Trophoblast cell (in vitro differentiated cells and primary cell): ENCODE results near the gene MAPK13.

ENCODE experiments used
- DNase-seq, 2 donors: peaks; one replicate each; pipeline ENCODE4 v3.0.0-alpha.2; 2016
- H2AFZ ChIP-seq: 2 replicates; pipeline ENCODE4 v1.6.1; 2013; ENCODE audit warnings: low read length, moderate library complexity, mild to moderate bottlenecking; ENCODE audit not compliant: insufficient read depth, poor library complexity
- H2AK5ac ChIP-seq: 2 replicates; pipeline ENCODE4 v1.6.1; 2013; ENCODE audit warnings: mild to moderate bottlenecking, low read length
- H2BK120ac ChIP-seq: 2 replicates; pipeline ENCODE4 v1.6.1; 2013; ENCODE audit warnings: low read length, mild to moderate bottlenecking, moderate library complexity; ENCODE audit not compliant: insufficient read depth, poor library complexity
- H2BK12ac ChIP-seq: 2 replicates; pipeline ENCODE4 v1.6.1; 2013; ENCODE audit warnings: mild to moderate bottlenecking, low read length, moderate library complexity
- H2BK5ac ChIP-seq: 2 replicates; pipeline ENCODE4 v1.6.1; 2013; ENCODE audit warnings: low read length, low read depth, moderate library complexity, mild to moderate bottlenecking; ENCODE audit not compliant: poor library complexity
- H3K14ac ChIP-seq: 2 replicates; pipeline ENCODE4 v1.6.1; 2013; ENCODE audit warnings: mild to moderate bottlenecking, low read length
- H3K18ac ChIP-seq: 2 replicates; pipeline ENCODE4 v1.6.1; 2013; ENCODE audit warnings: mild to moderate bottlenecking, low read length
- H3K23ac ChIP-seq: 2 replicates; pipeline ENCODE4 v1.6.1; 2013; ENCODE audit warnings: low read length
- H3K27ac ChIP-seq: 2 replicates; pipeline ENCODE4 v1.5.1; 2013; ENCODE audit warnings: low read depth, mild to moderate bottlenecking, inconsistent platforms, low read length, moderate library complexity
- H3K27me3 ChIP-seq: 2 replicates; pipeline ENCODE4 v1.6.1; 2013; ENCODE audit warnings: inconsistent platforms, mild to moderate bottlenecking, low read length, moderate library complexity; ENCODE audit not compliant: insufficient read depth
- H3K36me3 ChIP-seq, 2 experiments: 1 replicate in 1 of 2; 2 replicates in 1 of 2; pipeline ENCODE4 v1.6.1; 2013; ENCODE audit warnings: low read length in 2 of 2, mild to moderate bottlenecking in 2 of 2, moderate library complexity in 1 of 2; ENCODE audit not compliant: insufficient read depth in 2 of 2, control insufficient read depth in 1 of 2
- H3K4ac ChIP-seq: 2 replicates; pipeline ENCODE4 v1.6.1; 2013; ENCODE audit warnings: low read depth, mild to moderate bottlenecking, low read length, moderate library complexity
- H3K4me1 ChIP-seq, 2 experiments: 1 replicate in 1 of 2; 2 replicates in 1 of 2; pipeline ENCODE4 v1.6.1; 2013; ENCODE audit warnings: low read length in 2 of 2, mild to moderate bottlenecking in 2 of 2, moderate library complexity in 1 of 2; ENCODE audit not compliant: insufficient read depth in 2 of 2, control insufficient read depth in 1 of 2
- H3K4me2 ChIP-seq: 2 replicates; pipeline ENCODE4 v1.6.1; 2013; ENCODE audit warnings: inconsistent platforms, mild to moderate bottlenecking, low read length, moderate library complexity
- H3K4me3 ChIP-seq: 2 replicates; pipeline ENCODE4 v1.5.1; 2013; ENCODE audit warnings: mild to moderate bottlenecking, low read depth, low read length, inconsistent platforms
- H3K79me1 ChIP-seq: one replicate; pipeline ENCODE4 v1.6.1; 2013; ENCODE audit warnings: low read length
- H3K79me2 ChIP-seq: 2 replicates; pipeline ENCODE4 v1.6.1; 2013; ENCODE audit warnings: low read length, mild to moderate bottlenecking; ENCODE audit not compliant: control insufficient read depth, insufficient read depth, poor library complexity
- H3K9ac ChIP-seq: 2 replicates; pipeline ENCODE4 v1.6.1; 2013; ENCODE audit warnings: mild to moderate bottlenecking, low read length
- H3K9me3 ChIP-seq: 2 replicates; pipeline ENCODE4 v1.6.1; 2013; ENCODE audit warnings: low read depth, mild to moderate bottlenecking, control low read depth, inconsistent platforms, low read length; ENCODE audit not compliant: insufficient read depth
- H4K12ac ChIP-seq: 2 replicates; pipeline ENCODE4 v1.6.1; 2013; ENCODE audit warnings: low read depth, mild to moderate bottlenecking, low read length, moderate library complexity
- H4K8ac ChIP-seq: 2 replicates; pipeline ENCODE4 v1.6.1; 2013; ENCODE audit warnings: low read depth, mild to moderate bottlenecking, low read length, moderate library complexity
- H4K91ac ChIP-seq: one replicate; pipeline ENCODE4 v1.6.1; 2013; ENCODE audit warnings: low read depth, mild to moderate bottlenecking, low read length, moderate library complexity
- WGBS: extraction: QIAGEN DNeasy Blood & Tissue Kit; methylation state at CpG from one replicate; pipeline ENCODE4 v1.1.7; 2013; ENCODE audit warnings: missing lambda C conversion rate; ENCODE audit not compliant: insufficient read length, insufficient coverage; ENCODE audit errors: extremely low coverage; 5-methylcytosine and 5-hydroxymethylcytosine counted together

MAPK13 gene

DNA sequence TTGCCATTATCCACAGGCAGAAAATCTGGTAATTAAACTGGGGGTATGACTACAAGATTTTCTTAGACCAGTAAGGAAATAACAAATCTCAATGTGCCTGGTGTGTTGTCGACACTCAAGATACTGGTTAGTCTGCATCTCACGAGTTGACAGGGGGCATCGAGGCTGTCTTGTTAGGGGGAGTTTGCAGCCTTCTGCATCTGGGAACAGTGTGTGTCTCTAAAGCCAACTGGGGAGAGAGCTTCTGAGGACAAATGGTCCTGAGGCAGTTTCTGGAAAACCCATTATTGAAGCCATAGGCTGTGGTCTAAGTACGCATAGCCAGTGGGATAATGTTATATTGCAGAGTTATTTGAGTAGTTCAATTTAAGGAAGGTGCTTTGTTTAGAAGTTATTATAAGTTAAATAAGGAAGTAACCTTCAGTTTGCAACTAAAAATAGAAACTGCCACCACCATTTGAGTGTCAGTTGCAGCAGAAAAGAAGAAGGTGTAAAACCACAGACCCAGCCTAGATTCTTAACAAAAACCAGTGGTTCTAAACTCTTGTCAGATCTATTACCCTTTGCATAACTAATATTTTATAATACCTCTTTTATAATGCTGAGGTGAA, 15.4 kb upstream of the MAPK13 start:
- Histone ChIP-seq H2BK12ac (no peak overlapping the region), H3K27me3 (no peaks in the 10 kb centered on the region), H3K14ac (no peak overlapping the region), H3K4ac (no peak overlapping the region), H3K18ac (no peak overlapping the region), H3K79me2 (no peaks in the 10 kb centered on the region), H3K9ac (no peak overlapping the region), H3K4me1 (no peaks in the 10 kb centered on the region), H4K91ac (no peak overlapping the region), H3K9me3 (peaks cover 2% of the 10 kb centered on the region), H3K27ac (no peak overlapping the region), H3K4me3 (no peak overlapping the region), H4K8ac (no peak overlapping the region), H3K4me2 (no peak overlapping the region), H2AK5ac (no peak overlapping the region), H2AFZ (no peak overlapping the region), H3K23ac (no peak overlapping the region), H2BK5ac (no peak overlapping the region), H4K12ac (no peak overlapping the region), H3K79me1 (no peaks in the 10 kb centered on the region), H3K36me3 (peaks cover 2 to 5% of the 10 kb centered on the region in 2 experiments), H2BK120ac (no peak overlapping the region)
- DNase-seq: no peak
- WGBS: no CpG with 5 or more reads among the region's 4 CpGs

- Histone ChIP-seq H3K23ac (no peak overlapping the region), H2AK5ac (no peak overlapping the region), H3K79me2 (no peaks in the 10 kb centered on the region), H4K8ac (no peak overlapping the region), H3K4ac (no peak overlapping the region), H3K4me2 (no peak overlapping the region), H3K36me3 (peaks cover 2 to 4% of the 10 kb centered on the region in 2 experiments), H3K9me3 (peaks cover 2% of the 10 kb centered on the region), H4K91ac (no peak overlapping the region), H4K12ac (no peak overlapping the region), H3K79me1 (no peaks in the 10 kb centered on the region), H2AFZ (no peak overlapping the region), H3K27me3 (no peaks in the 10 kb centered on the region), H3K18ac (no peak overlapping the region), H3K9ac (no peak overlapping the region), H2BK5ac (no peak overlapping the region), H3K27ac (no peak overlapping the region), H3K4me3 (no peak overlapping the region), H2BK120ac (no peak overlapping the region), H3K4me1 (no peaks in the 10 kb centered on the region), H2BK12ac (no peak overlapping the region), H3K14ac (no peak overlapping the region)
- no CpG with 5 or more reads among the region's 10 CpGs for WGBS
- no peak for DNase-seq
These were observed 14.9 kb upstream of the MAPK13 start for GRCh38 chr6:36115412-36115811.

- Histone ChIP-seq H3K4me2 (no peak overlapping the region), H3K27me3 (no peaks in the 10 kb centered on the region), H3K4ac (no peak overlapping the region), H3K36me3 (peaks cover 2 to 4% of the 10 kb centered on the region in 2 experiments), H2BK12ac (no peak overlapping the region), H3K9ac (no peak overlapping the region), H3K14ac (no peak overlapping the region), H2AK5ac (no peak overlapping the region), H3K27ac (no peak overlapping the region), H3K79me1 (peaks cover under 1% of the 10 kb centered on the region), H2AFZ (no peak overlapping the region), H3K4me3 (no peak overlapping the region), H3K23ac (no peak overlapping the region), H4K91ac (no peak overlapping the region), H2BK5ac (no peak overlapping the region), H4K8ac (no peak overlapping the region), H3K9me3 (peaks cover 2% of the 10 kb centered on the region), H3K79me2 (no peaks in the 10 kb centered on the region), H3K18ac (no peak overlapping the region), H2BK120ac (no peak overlapping the region), H3K4me1 (peaks cover 5% of the 10 kb centered on the region in 2 experiments), H4K12ac (no peak overlapping the region)
- no peak for DNase-seq
- WGBS: no CpG with 5 or more reads among the region's 3 CpGs
These were observed 14.0 kb upstream of the MAPK13 start for GRCh38 chr6:36116066-36116864.

GRCh38 chr6:36116943-36117342, 13.4 kb upstream of the MAPK13 start:
- no peak overlapping the region for H3K4me3 ChIP-seq
- no peak overlapping the region for H3K4ac ChIP-seq
- no peak overlapping the region for H2BK12ac ChIP-seq
- no peak overlapping the region for H4K91ac ChIP-seq
- WGBS: no CpG with 5 or more reads among the region's 2 CpGs
- H2AK5ac ChIP-seq: no peak overlapping the region
- no peak overlapping the region for H4K8ac ChIP-seq
- no peak for DNase-seq
- no peak overlapping the region for H3K27ac ChIP-seq
- no peaks in the 10 kb centered on the region for H3K27me3 ChIP-seq
- no peak overlapping the region for H3K4me2 ChIP-seq
- no peak overlapping the region for H4K12ac ChIP-seq
- H3K4me1 ChIP-seq: peaks cover 8 to 11% of the 10 kb centered on the region in 2 experiments
- no peak overlapping the region for H3K23ac ChIP-seq
- H2AFZ ChIP-seq: no peak overlapping the region
- H3K36me3 ChIP-seq: no peaks in the 10 kb centered on the region
- no peaks in the 10 kb centered on the region for H3K79me2 ChIP-seq
- no peak overlapping the region for H3K14ac ChIP-seq
- peaks cover 3% of the 10 kb centered on the region for H3K79me1 ChIP-seq
- H2BK120ac ChIP-seq: no peak overlapping the region
- no peak overlapping the region for H3K18ac ChIP-seq
- no peak overlapping the region for H3K9ac ChIP-seq
- H2BK5ac ChIP-seq: no peak overlapping the region
- peaks cover 2% of the 10 kb centered on the region for H3K9me3 ChIP-seq
